ENCODE results near the gene OMP. TPM values are rescaled to one million over a fixed set of nuclear protein-coding genes. Genes with fewer than 3 reads are reported as not detected.
A peak's percentile ranks its signal among the peaks of the same experiment; 100 is the strongest.

OMP gene
- total RNA-seq, 2 donors from 2014 or later: not detected

- H3K27me3 ChIP-seq: no peaks in the 10 kb centered on the region
- H3K9me3 ChIP-seq: no peaks in the 10 kb centered on the region
- DNase-seq: no peak
- H3K36me3 ChIP-seq (replicated peaks in 1 of 2; ENCODE audit: insufficient read depth in 1 of 2, low read depth in 2 of 2): no peaks in the 10 kb centered on the region
- no peak overlapping the region for H3K4me3 ChIP-seq
- 88 to 92% methylated on average over 16 to 19 of the region's 20 CpGs for WGBS, 2 donors
- peaks cover 6% of the 10 kb centered on the region for H3K4me1 ChIP-seq
- intact Hi-C loops (cut with DNase I): no loop called here
- TF ChIP-seq CTCF (IDR thresholded peaks at IDR 0.05) (no peak), POLR2A (IDR thresholded peaks at IDR 0.05) (no peak)
- H3K27ac ChIP-seq: no peak overlapping the region
- ATAC-seq: no peak
These were observed 10.2 kb downstream of the OMP start for GRCh38 chr11:77112641-77113381.

DNA sequence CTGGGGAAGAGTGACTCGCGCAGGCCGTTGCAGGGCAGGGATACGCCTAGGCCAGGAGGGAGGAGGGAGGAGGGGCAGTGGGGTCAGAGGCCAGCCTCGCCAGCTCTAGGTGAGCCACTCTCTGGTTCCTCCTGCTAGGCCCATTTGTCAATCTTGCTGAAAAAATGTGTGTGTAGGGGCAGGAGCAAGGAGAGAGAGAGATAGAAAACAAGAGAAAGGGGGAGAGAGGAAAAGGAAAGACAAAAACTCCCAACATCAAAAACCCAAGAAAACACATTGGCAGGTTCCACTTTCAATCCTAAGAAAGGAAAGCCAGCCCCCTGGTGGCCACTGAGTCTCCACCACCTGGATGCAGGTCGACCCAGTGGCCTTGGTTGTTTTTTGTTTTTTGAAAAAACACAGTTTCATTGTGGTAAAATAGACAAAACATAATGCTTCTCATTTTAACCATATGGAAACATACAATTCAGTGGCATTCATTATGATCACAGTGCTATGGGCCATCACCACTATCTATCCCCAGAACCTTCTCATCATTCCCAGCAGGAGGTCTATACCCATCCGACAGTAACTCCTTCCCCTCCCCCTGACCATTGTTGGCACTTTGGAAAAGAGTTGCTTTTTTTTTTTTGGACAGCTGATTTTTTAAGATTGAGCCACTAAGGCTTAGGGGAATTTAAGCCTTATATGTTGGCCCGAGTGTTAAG is 10.9 kb downstream of the OMP start:
- DNase-seq: peak; percentile 51 to 72 (median 54)
- Histone ChIP-seq H3K36me3 (replicated peaks in 1 of 2; ENCODE audit: insufficient read depth in 1 of 2, low read depth in 2 of 2) (no peaks in the 10 kb centered on the region), H3K4me3 (no peak overlapping the region), H3K9me3 (no peaks in the 10 kb centered on the region), H3K4me1 (no peaks in the 10 kb centered on the region), H3K27me3 (no peaks in the 10 kb centered on the region), H3K27ac (no peak overlapping the region)
- 59 to 64% methylated on average over 7 to 8 of the region's 8 CpGs for WGBS, 2 donors
- peak; percentile 30 for ATAC-seq
- TF ChIP-seq CTCF (IDR thresholded peaks at IDR 0.05): peak; percentile 34 to 51 (median 42)
- no peak for TF ChIP-seq POLR2A (IDR thresholded peaks at IDR 0.05)
- intact Hi-C loops (cut with DNase I): no loop called here

DNA sequence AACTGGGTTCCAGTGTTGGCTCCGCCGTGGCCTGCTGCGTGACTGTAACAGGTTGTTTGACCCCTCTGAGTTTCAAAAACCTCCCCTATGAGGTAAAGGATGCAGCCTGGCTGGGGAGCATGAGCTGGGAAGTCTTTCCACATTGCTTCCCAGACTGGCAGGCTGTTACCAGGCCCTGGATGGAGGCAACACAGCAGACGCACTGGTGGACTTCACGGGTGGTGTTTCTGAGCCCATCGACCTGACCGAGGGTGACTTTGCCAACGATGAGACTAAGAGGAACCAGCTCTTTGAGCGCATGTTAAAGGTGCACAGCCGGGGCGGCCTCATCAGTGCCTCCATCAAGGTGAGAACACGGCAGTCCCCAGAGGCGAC is 11.4 kb downstream of the OMP start:
- Histone ChIP-seq H3K36me3 (replicated peaks in 1 of 2; ENCODE audit: insufficient read depth in 1 of 2, low read depth in 2 of 2) (no peaks in the 10 kb centered on the region), H3K27me3 (no peaks in the 10 kb centered on the region), H3K4me1 (no peaks in the 10 kb centered on the region), H3K4me3 (no peak overlapping the region), H3K9me3 (no peaks in the 10 kb centered on the region), H3K27ac (no peak overlapping the region)
- no peak for TF ChIP-seq POLR2A (IDR thresholded peaks at IDR 0.05)
- TF ChIP-seq CTCF (IDR thresholded peaks at IDR 0.05): no peak
- 86% methylated on average over 3 to 13 of the region's 13 CpGs for whole genome bisulfite sequencing, 2 donors
- DNase-seq: no peak
- intact Hi-C loops (cut with DNase I): no loop called here
- ATAC-seq: no peak

DNA sequence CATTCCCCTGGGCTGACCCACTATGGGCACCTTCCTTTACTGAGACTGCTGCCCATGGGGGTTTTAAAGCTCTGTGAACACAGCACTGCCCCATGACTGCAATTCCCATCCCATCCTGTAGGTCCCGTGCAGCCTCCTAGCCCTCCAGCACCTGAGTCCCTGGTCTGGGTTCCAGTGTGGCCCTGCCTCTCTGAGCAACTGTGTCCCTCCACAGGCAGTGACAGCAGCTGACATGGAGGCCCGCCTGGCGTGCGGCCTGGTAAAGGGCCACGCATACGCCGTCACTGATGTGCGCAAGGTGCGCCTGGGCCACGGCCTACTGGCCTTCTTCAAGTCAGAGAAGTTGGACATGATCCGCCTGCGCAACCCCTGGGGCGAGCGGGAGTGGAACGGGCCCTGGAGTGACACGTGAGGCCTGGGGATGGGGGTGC is 12.6 kb downstream of the OMP start:
- H3K27me3 ChIP-seq: no peaks in the 10 kb centered on the region
- no peak overlapping the region for H3K27ac ChIP-seq
- 94 to 98% methylated on average over 16 of the region's 16 CpGs for WGBS, 2 donors
- intact Hi-C loops (cut with DNase I): no loop called here
- H3K9me3 ChIP-seq: no peaks in the 10 kb centered on the region
- no peak overlapping the region for H3K4me3 ChIP-seq
- ATAC-seq (no peak), DNase-seq (no peak)
- TF ChIP-seq POLR2A (IDR thresholded peaks at IDR 0.05): no peak
- no peak for TF ChIP-seq CTCF (IDR thresholded peaks at IDR 0.05)
- H3K4me1 ChIP-seq: no peaks in the 10 kb centered on the region
- H3K36me3 ChIP-seq (replicated peaks in 1 of 2; ENCODE audit: insufficient read depth in 1 of 2, low read depth in 2 of 2): no peaks in the 10 kb centered on the region

All from body of pancreas (tissue), 4 donors.